Suppressor macrophage (primary cell): ENCODE results near the gene METTL23.

Source experiments
- DNase-seq, 4 experiments: peaks; one replicate each; pipeline ENCODE4 v3.0.0-alpha.2; 2020 to 2022

Gene METTL23

GRCh38 chr17:76775021-76775600 lies 48.5 kb downstream of the METTL23 start:
- DNase-seq = no peak

GRCh38 chr17:76781056-76781982 lies 54.7 kb downstream of the METTL23 start:
- DNase-seq = no peak

- DNase-seq = no peak
Observed at GRCh38 chr17:76783146-76783545, 56.5 kb downstream of the METTL23 start.
